Activated B cell treated with CpG ODN at 0.5 μM for 24 hours (primary cell): ENCODE results near the gene TMEM150C. TPM values are rescaled to one million over a fixed set of nuclear protein-coding genes. Genes with fewer than 3 reads are reported as not detected.
"Not testable (repeated sequence)": the region's sequence is repeated elsewhere in the genome, so short reads cannot be mapped to it uniquely, and the experiment has no call there.

Experiments used
- ATAC-seq: fragments of 200-7000 bp; cut with Tn5 transposase; one replicate; pipeline ENCODE4 v1.10.0; 2021; ENCODE audit warnings: low read depth, mild to moderate bottlenecking, moderate library complexity
- CTCF ChIA-PET: fragments of 350-600 bp; sonication (Branson Sonifier 250); formaldehyde crosslinking; loops from one replicate; lab custom pipeline; 2021; ENCODE audit warnings: antibody characterized with exemption; lab: Charles Lee
- POLR2A ChIA-PET: fragments of 350-600 bp; sonication (Branson Sonifier 250); formaldehyde crosslinking; loops from one replicate; lab custom pipeline; 2021; ENCODE audit warnings: antibody characterized with exemption; lab: Charles Lee
- DNase-seq: peaks from one replicate; pipeline ENCODE4 v3.0.0; 2022
- H3K27ac Mint-ChIP-seq: one replicate; pipeline ENCODE4 v1.8.0; 2020; ENCODE audit warnings: mixed read lengths
- H3K27me3 Mint-ChIP-seq: one replicate; pipeline ENCODE4 v1.8.0; 2021; ENCODE audit warnings: mixed read lengths
- H3K36me3 Mint-ChIP-seq: one replicate; pipeline ENCODE4 v1.8.0; 2021; ENCODE audit warnings: low read depth, mixed read lengths
- H3K4me1 Mint-ChIP-seq: one replicate; pipeline ENCODE4 v1.8.0; 2021; ENCODE audit warnings: mixed read lengths
- H3K4me3 Mint-ChIP-seq: one replicate; pipeline ENCODE4 v1.8.0; 2020; ENCODE audit warnings: mild to moderate bottlenecking, mixed read lengths
- H3K9me3 Mint-ChIP-seq: one replicate; pipeline ENCODE4 v1.8.0; 2020; ENCODE audit warnings: mixed read lengths
- CTCF ChIP-seq: fragments of 200-600 bp; IDR thresholded peaks from one replicate; pipeline ENCODE4 v1.8.0; 2022; ENCODE audit warnings: antibody characterized with exemption, mild to moderate bottlenecking
- intact Hi-C: fragments of 100-400 bp; cut with micrococcal nuclease; formaldehyde crosslinking; loops from one replicate; pipeline ENCODE4 v1.15.1; 2024
- total RNA-seq: library from RNA; stranded (reverse); gene quantifications from 2 replicates; pipeline ENCODE4 v1.2.3, GENCODE V29; 2022

TMEM150C gene
- total RNA-seq, 1 donor from 2014 or later, result not detected

- CTCF ChIA-PET, result no interaction called here
- TF ChIP-seq CTCF, result no peak
- H3K9me3 Mint-ChIP-seq, result no peaks in the 10 kb centered on the region
- no peaks in the 10 kb centered on the region for H3K27me3 Mint-ChIP-seq
- DNase-seq, result no peak
- no peak overlapping the region for H3K4me3 Mint-ChIP-seq
- H3K4me1 Mint-ChIP-seq, result no peaks in the 10 kb centered on the region
- intact Hi-C loops, result no loop called here
- H3K27ac Mint-ChIP-seq, result no peak overlapping the region
- POLR2A ChIA-PET, result no interaction called here
- peaks cover 7% of the 10 kb centered on the region for H3K36me3 Mint-ChIP-seq
- ATAC-seq, result no peak
Observed at GRCh38 chr4:82480771-82481505, 80.8 kb downstream of the TMEM150C start.

- no peak overlapping the region for H3K4me3 Mint-ChIP-seq
- ATAC-seq (no peak), DNase-seq (no peak)
- H3K27me3 Mint-ChIP-seq, result no peaks in the 10 kb centered on the region
- H3K27ac Mint-ChIP-seq, result no peak overlapping the region
- no peaks in the 10 kb centered on the region for H3K9me3 Mint-ChIP-seq
- H3K36me3 Mint-ChIP-seq, result peaks cover 7% of the 10 kb centered on the region
- ChIA-PET CTCF (no interaction called here), POLR2A (interaction anchor here (0.6 kb wide), 1 partner anchor 88 kb away, joined by 3 read pairs; no protein-coding TSS in a partner anchor)
- intact Hi-C loops, result no loop called here
- no peak for TF ChIP-seq CTCF
- no peaks in the 10 kb centered on the region for H3K4me1 Mint-ChIP-seq
Observed at GRCh38 chr4:82479562-82479961, 82.2 kb downstream of the TMEM150C start.

GRCh38 chr4:82477469-82477868 lies 84.3 kb downstream of the TMEM150C start:
- H3K9me3 Mint-ChIP-seq, CTCF ChIA-PET, POLR2A ChIA-PET, H3K27me3 Mint-ChIP-seq, H3K36me3 Mint-ChIP-seq, ATAC-seq, H3K4me1 Mint-ChIP-seq, DNase-seq, H3K27ac Mint-ChIP-seq, intact Hi-C loops, H3K4me3 Mint-ChIP-seq: not testable (repeated sequence)

GRCh38 chr4:82475931-82476330 lies 85.9 kb downstream of the TMEM150C start:
- H3K27me3 Mint-ChIP-seq, H3K36me3 Mint-ChIP-seq, H3K4me3 Mint-ChIP-seq, DNase-seq, intact Hi-C loops, H3K9me3 Mint-ChIP-seq, H3K4me1 Mint-ChIP-seq, POLR2A ChIA-PET, ATAC-seq, CTCF ChIA-PET, H3K27ac Mint-ChIP-seq: not testable (repeated sequence)

- ATAC-seq, result no peak
- Mint-ChIP-seq H3K4me1 (no peaks in the 10 kb centered on the region), H3K36me3 (no peaks in the 10 kb centered on the region), H3K27ac (no peak overlapping the region), H3K27me3 (no peaks in the 10 kb centered on the region), H3K4me3 (no peak overlapping the region), H3K9me3 (no peaks in the 10 kb centered on the region)
- POLR2A ChIA-PET, result no interaction called here
- TF ChIP-seq CTCF, result no peak
- intact Hi-C loops, result no loop called here
- no peak for DNase-seq
- CTCF ChIA-PET, result no interaction called here
Observed at GRCh38 chr4:82473621-82474164, 88.1 kb downstream of the TMEM150C start.

- H3K27me3 Mint-ChIP-seq, H3K9me3 Mint-ChIP-seq, CTCF ChIA-PET, DNase-seq, intact Hi-C loops, ATAC-seq, H3K36me3 Mint-ChIP-seq, POLR2A ChIA-PET, H3K4me3 Mint-ChIP-seq, H3K27ac Mint-ChIP-seq, H3K4me1 Mint-ChIP-seq: not testable (repeated sequence)
Observed at GRCh38 chr4:82473080-82473479, 88.7 kb downstream of the TMEM150C start.
